HT1080 (cell line): ENCODE results near the gene MTG1. TPM values are rescaled to one million over a fixed set of nuclear protein-coding genes. Genes with fewer than 3 reads are reported as not detected.
"Not testable (repeated sequence)": the region's sequence is repeated elsewhere in the genome, so short reads cannot be mapped to it uniquely, and the experiment has no call there.

Experiments used
- DNase-seq: peaks from one replicate; pipeline ENCODE4 v3.0.0-alpha.2; 2015; ENCODE audit warnings: low read depth
- total RNA-seq: library from RNA; depleted of rRNA; stranded (reverse); fragments of >200 nt; shearing (Covaris generic); gene quantifications from 2 replicates; pipeline ENCODE4 v1.2.3, GENCODE V29; 2014

MTG1 gene
- total RNA-seq, 1 experiment from 2014 or later: 54.1 TPM

GRCh38 chr10:133422807-133423771 lies 29.1 kb downstream of the MTG1 start:
- no peak for DNase-seq

GRCh38 chr10:133424102-133424501 lies 30.1 kb downstream of the MTG1 start:
- DNase-seq: not testable (repeated sequence)

- not testable (repeated sequence) for DNase-seq
Measured at GRCh38 chr10:133424601-133425000, 30.6 kb downstream of the MTG1 start, which contains the start of gene SPRN. Gene SPRN, minus strand, starts transcription at chr10:133424625. Its CDS starts 944 bp downstream, at chr10:133423681.

GRCh38 chr10:133429571-133429970 lies 35.6 kb downstream of the MTG1 start:
- DNase-seq: not testable (repeated sequence)

- DNase-seq: not testable (repeated sequence)
Measured at GRCh38 chr10:133431888-133432613, 38.1 kb downstream of the MTG1 start.

- DNase-seq: not testable (repeated sequence)
Measured at GRCh38 chr10:133432789-133433188, 38.8 kb downstream of the MTG1 start.

- DNase-seq: peak; percentile 57
Measured at GRCh38 chr10:133438711-133439273, 44.8 kb downstream of the MTG1 start.

- DNase-seq: no peak
Measured at GRCh38 chr10:133439517-133440461, 45.8 kb downstream of the MTG1 start.

- DNase-seq: no peak
Measured at GRCh38 chr10:133440633-133441285, 46.8 kb downstream of the MTG1 start.

GRCh38 chr10:133441356-133441755 lies 47.4 kb downstream of the MTG1 start:
- not testable (repeated sequence) for DNase-seq

GRCh38 chr10:133441780-133442179 lies 47.8 kb downstream of the MTG1 start:
- DNase-seq: no peak

GRCh38 chr10:133442191-133442966 lies 48.4 kb downstream of the MTG1 start:
- DNase-seq: peak; percentile 52

- DNase-seq: no peak
Measured at GRCh38 chr10:133442967-133443924, 49.3 kb downstream of the MTG1 start.

GRCh38 chr10:133444342-133445267 lies 50.6 kb downstream of the MTG1 start:
- DNase-seq: no peak

- no peak for DNase-seq
Measured at GRCh38 chr10:133445268-133445732, 51.3 kb downstream of the MTG1 start.

- DNase-seq: no peak
Measured at GRCh38 chr10:133445751-133446708, 52.1 kb downstream of the MTG1 start.
